GM10266 (cell line): ENCODE data around the gene CELF1.
"Not testable (repeated sequence)": the region's sequence is repeated elsewhere in the genome, so short reads cannot be mapped to it uniquely, and the experiment has no call there.

Source experiments
- DNase-seq: peaks from one replicate; pipeline ENCODE4 v3.0.0; 2012; ENCODE audit errors: extremely low spot score
- CTCF ChIP-seq: IDR thresholded peaks from 2 replicates; pipeline ENCODE4 v1.5.1; 2012; ENCODE audit warnings: mild to moderate bottlenecking, low read depth; ENCODE audit not compliant: control insufficient read depth, insufficient read depth; ENCODE audit errors: missing control alignments

CELF1 gene

DNA sequence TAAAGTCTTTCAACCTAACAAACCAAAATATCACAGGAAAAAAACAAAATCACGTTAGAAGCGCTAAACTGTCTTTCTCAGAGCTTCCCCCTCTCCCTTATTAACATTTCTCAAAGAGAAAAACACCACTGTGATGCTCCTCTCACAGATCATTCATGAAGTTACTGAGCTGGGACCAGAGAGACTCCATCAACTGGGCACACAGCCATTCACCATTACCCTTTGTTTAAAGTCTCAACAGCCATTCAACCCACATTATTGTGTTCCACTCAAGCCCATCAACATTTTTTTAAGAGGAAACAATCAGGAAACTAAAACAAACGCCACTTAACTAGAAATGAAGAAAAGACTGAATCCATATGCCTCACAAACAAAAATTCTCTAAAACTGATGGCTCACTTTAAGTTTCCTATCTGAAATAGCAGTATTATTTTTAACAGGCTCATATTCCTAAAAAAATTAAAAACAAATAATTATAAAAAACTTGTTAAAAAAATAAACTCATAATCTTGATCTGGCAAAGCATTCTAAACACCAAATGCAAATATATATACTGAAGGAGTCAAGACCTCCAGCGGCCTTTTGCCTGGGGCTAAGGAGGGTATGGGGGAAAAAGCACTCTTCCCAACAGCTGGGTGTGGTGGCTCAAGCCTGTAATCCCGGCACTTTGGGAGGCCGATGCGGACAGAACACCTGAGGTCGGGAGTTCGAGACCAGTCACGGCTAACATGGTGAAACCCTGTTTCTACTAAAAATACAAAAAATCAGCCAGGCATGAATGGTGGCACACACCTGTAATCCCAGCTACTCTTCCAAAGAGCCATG, 14.0 kb downstream of the CELF1 start:
- no peak for TF ChIP-seq CTCF
- no peak for DNase-seq

GRCh38 chr11:47536915-47537314, 16.0 kb downstream of the CELF1 start:
- TF ChIP-seq CTCF = no peak
- no peak for DNase-seq

GRCh38 chr11:47534704-47535251, 18.2 kb downstream of the CELF1 start:
- no peak for TF ChIP-seq CTCF
- no peak for DNase-seq

- no peak for DNase-seq
- no peak for TF ChIP-seq CTCF
Measured at GRCh38 chr11:47533690-47534151, 19.2 kb downstream of the CELF1 start.

DNA sequence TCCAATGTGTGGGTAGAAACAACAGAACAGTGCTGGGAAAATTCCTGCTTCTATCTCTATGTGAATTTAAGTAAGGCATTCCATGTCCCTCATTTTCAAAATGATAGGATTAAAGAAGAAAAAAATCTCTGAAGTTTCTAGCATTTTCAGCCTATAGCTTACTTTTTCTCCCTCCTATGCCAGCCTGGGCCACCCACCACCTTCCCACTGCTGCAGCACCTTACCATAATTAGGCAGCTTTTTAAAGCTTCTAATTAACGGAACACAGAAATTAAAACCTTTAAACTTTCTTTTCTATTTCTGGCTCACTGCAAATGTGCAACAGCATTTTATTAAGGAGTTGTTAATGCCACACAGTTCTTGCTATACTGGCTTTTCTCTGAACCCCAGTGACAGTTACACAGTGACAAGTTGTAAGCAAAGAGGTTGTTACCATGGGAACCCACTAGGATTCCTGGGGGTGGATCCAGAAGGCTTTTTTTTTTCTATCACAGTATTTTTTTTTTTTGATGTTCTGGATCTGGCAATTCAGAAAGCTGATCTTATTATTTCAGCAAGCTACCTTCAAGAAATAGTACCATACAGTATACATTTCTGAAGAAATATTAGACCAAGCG, 20.2 kb downstream of the CELF1 start:
- no peak for TF ChIP-seq CTCF
- no peak for DNase-seq

GRCh38 chr11:47531666-47532065, 21.3 kb downstream of the CELF1 start:
- no peak for DNase-seq
- no peak for TF ChIP-seq CTCF

- not testable (repeated sequence) for DNase-seq
Measured at GRCh38 chr11:47530721-47531120, 22.2 kb downstream of the CELF1 start.
